ENCODE measurements around the gene TH.

Gene TH

GRCh38 chr11:2147391-2147790, 24.2 kb downstream of the TH start:
- Histone ChIP-seq H3K9me3 (no peaks in the 10 kb centered on the region), H3K4me3 (ENCODE audit: low read depth in 1 of 2, low read length in 1 of 2) (no peak overlapping the region), H3K27me3 (peaks cover 92% of the 10 kb centered on the region), H3K4me1 (ENCODE audit: control insufficient read depth in 1 of 2, insufficient read depth in 1 of 2, low read depth in 1 of 2, low read length in 1 of 2) (peaks cover 6 to 8% of the 10 kb centered on the region in 2 experiments), H3K27ac (no peak overlapping the region), H3K36me3 (no peaks in the 10 kb centered on the region)
- TF ChIP-seq, protein P1, sequence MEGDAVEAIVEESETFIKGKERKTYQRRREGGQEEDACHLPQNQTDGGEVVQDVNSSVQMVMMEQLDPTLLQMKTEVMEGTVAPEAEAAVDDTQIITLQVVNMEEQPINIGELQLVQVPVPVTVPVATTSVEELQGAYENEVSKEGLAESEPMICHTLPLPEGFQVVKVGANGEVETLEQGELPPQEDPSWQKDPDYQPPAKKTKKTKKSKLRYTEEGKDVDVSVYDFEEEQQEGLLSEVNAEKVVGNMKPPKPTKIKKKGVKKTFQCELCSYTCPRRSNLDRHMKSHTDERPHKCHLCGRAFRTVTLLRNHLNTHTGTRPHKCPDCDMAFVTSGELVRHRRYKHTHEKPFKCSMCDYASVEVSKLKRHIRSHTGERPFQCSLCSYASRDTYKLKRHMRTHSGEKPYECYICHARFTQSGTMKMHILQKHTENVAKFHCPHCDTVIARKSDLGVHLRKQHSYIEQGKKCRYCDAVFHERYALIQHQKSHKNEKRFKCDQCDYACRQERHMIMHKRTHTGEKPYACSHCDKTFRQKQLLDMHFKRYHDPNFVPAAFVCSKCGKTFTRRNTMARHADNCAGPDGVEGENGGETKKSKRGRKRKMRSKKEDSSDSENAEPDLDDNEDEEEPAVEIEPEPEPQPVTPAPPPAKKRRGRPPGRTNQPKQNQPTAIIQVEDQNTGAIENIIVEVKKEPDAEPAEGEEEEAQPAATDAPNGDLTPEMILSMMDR (IDR thresholded peaks at IDR 0.05): no peak

DNA sequence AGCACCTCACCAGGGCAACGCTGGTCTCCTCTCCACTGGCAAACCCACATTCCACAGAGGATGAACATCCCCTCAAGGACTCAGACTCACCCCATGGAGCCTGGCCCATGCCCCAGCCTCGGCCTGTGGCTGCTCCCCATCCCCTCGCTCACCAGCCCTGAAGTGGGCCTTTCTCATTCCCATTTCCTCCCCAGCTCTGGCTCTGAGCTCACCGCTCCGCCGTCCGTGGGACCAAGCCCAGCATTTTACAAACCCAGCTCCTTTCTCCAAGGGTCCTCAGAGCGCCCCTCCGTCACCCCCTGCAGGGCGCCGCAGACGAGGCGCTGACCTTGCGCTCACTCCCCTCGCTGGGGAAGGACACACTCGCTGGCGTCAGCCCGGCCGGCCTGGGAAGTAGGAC, 25.6 kb downstream of the TH start:
- Histone ChIP-seq H3K36me3 (no peaks in the 10 kb centered on the region), H3K4me3 (ENCODE audit: low read depth in 1 of 2, low read length in 1 of 2) (no peak overlapping the region), H3K27me3 (peaks cover 100% of the 10 kb centered on the region), H3K9me3 (no peaks in the 10 kb centered on the region), H3K4me1 (ENCODE audit: control insufficient read depth in 1 of 2, insufficient read depth in 1 of 2, low read depth in 1 of 2, low read length in 1 of 2) (no peaks in the 10 kb centered on the region), H3K27ac (no peak overlapping the region)
- TF ChIP-seq, protein P1 (IDR thresholded peaks at IDR 0.05): no peak

DNA sequence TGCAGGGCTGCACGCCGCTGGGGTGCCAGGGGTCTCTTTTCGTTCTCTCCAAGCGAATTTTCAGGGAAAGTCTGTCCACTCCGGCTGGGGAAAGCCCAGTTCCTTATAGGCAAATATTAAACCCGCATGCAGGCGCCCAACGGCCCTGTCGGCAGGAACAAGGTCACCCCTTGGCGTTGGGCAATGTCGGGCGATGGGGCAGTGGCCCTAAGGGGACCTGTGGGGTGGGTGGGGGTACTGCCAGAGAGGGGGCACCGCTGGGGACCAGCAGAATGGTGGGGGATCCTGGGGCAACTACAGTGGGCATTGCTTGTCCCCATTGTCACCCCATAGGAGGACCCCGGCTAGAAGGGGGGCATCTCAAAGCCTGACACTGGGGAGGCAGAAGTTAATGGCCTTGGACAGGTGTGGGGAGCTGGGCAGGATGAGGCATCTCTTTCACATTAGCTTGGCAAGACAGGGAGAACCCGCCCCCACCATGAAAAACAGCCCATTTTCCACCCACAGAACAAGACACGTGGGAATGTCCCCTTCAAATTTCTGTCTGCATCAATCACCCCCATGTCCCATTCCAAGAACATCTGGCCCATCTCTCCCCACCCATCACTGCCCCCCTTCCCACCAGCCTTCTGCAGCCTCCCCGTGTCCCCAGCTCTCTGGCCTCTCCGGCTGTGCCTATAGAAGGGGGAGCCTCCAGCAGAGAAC, 26.9 kb downstream of the TH start:
- H3K27ac ChIP-seq: no peak overlapping the region
- H3K27me3 ChIP-seq: peaks cover 100% of the 10 kb centered on the region
- H3K36me3 ChIP-seq: no peaks in the 10 kb centered on the region
- TF ChIP-seq, protein P1 (IDR thresholded peaks at IDR 0.05): no peak
- H3K4me1 ChIP-seq (ENCODE audit: control insufficient read depth in 1 of 2, insufficient read depth in 1 of 2, low read depth in 1 of 2, low read length in 1 of 2): no peaks in the 10 kb centered on the region
- no peak overlapping the region for H3K4me3 ChIP-seq (ENCODE audit: low read depth in 1 of 2, low read length in 1 of 2)
- no peaks in the 10 kb centered on the region for H3K9me3 ChIP-seq

GRCh38 chr11:2143799-2144543, 27.6 kb downstream of the TH start:
- Histone ChIP-seq H3K36me3 (no peaks in the 10 kb centered on the region), H3K27me3 (peaks cover 100% of the 10 kb centered on the region), H3K4me3 (ENCODE audit: low read depth in 1 of 2, low read length in 1 of 2) (no peak overlapping the region), H3K27ac (no peak overlapping the region), H3K9me3 (no peaks in the 10 kb centered on the region), H3K4me1 (ENCODE audit: control insufficient read depth in 1 of 2, insufficient read depth in 1 of 2, low read depth in 1 of 2, low read length in 1 of 2) (no peaks in the 10 kb centered on the region)
- TF ChIP-seq, protein P1 (IDR thresholded peaks at IDR 0.05): no peak

DNA sequence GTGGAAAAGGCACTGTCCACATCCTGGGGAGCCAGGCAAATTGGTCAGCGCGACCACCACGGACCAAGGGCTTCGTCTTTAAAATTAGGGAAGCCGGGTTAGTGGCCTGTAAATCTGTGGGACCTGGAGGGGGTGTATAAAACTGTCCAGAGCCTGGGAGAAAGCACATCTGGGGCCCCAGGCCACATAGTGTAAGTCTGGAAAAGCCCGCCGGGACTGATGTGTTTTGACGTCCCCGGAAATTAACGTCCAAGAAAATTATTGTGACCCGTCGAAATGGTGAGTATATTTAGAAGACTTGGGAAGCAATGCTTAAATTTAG, 28.2 kb downstream of the TH start:
- no peak overlapping the region for H3K4me3 ChIP-seq (ENCODE audit: low read depth in 1 of 2, low read length in 1 of 2)
- H3K27me3 ChIP-seq: peaks cover 100% of the 10 kb centered on the region
- H3K4me1 ChIP-seq (ENCODE audit: control insufficient read depth in 1 of 2, insufficient read depth in 1 of 2, low read depth in 1 of 2, low read length in 1 of 2): no peaks in the 10 kb centered on the region
- H3K9me3 ChIP-seq: no peaks in the 10 kb centered on the region
- TF ChIP-seq, protein P1 (IDR thresholded peaks at IDR 0.05): no peak
- no peak overlapping the region for H3K27ac ChIP-seq
- H3K36me3 ChIP-seq: no peaks in the 10 kb centered on the region
